Naive thymus-derived CD8-positive, alpha-beta T cell (primary cell): ENCODE data around the gene KREMEN1. TPM values are rescaled to one million over a fixed set of nuclear protein-coding genes. Genes with fewer than 3 reads are reported as not detected.

Experiments used
- ATAC-seq, 2 donors: fragments of 150-1000 bp; cut with Tn5 transposase in 1 of 2; sonication (Bioruptor Pico), chemical (Tn5 transposase) in 1 of 2; 1 replicate in 1 of 2; 2 replicates in 1 of 2; pipeline ENCODE4 v1.10.0; 2021; ENCODE audit warnings: mild to moderate bottlenecking in 2 of 2, moderate library complexity in 2 of 2
- POLR2A ChIA-PET: fragments of 350-600 bp; sonication (Branson Sonifier 250); formaldehyde crosslinking; loops from one replicate; lab custom pipeline; 2021; ENCODE audit warnings: antibody characterized with exemption; lab: Charles Lee
- DNase-seq, 10 donors: peaks; one replicate each; pipeline versions ENCODE4 v3.0.0 to v3.0.0-alpha.2; 2020 to 2022
- H3K27ac Mint-ChIP-seq, 10 donors: one replicate each; pipeline ENCODE4 v1.8.0; 2020 to 2022; ENCODE audit warnings: mild to moderate bottlenecking in 10 of 10, mixed read lengths in 10 of 10, moderate library complexity in 4 of 10, inconsistent platforms in 1 of 10
- H3K27me3 Mint-ChIP-seq, 5 donors: one replicate each; pipeline ENCODE4 v1.8.0; 2021 to 2022; ENCODE audit warnings: mixed read lengths in 5 of 5
- H3K36me3 Mint-ChIP-seq, 3 donors: one replicate each; pipeline ENCODE4 v1.8.0; 2020 to 2022; ENCODE audit warnings: mixed read lengths in 3 of 3, mild to moderate bottlenecking in 2 of 3, inconsistent platforms in 1 of 3
- H3K4me1 Mint-ChIP-seq, 4 donors: one replicate each; pipeline ENCODE4 v1.8.0; 2021 to 2022; ENCODE audit warnings: mixed read lengths in 4 of 4
- H3K4me3 Mint-ChIP-seq, 10 donors: one replicate each; pipeline ENCODE4 v1.8.0; 2020 to 2022; ENCODE audit warnings: mild to moderate bottlenecking in 10 of 10, mixed read lengths in 10 of 10, moderate library complexity in 6 of 10, inconsistent platforms in 1 of 10
- H3K9me3 Mint-ChIP-seq, 9 donors: one replicate each; pipeline ENCODE4 v1.8.0; 2020 to 2022; ENCODE audit warnings: mixed read lengths in 9 of 9, mild to moderate bottlenecking in 3 of 9, inconsistent platforms in 1 of 9, moderate library complexity in 1 of 9
- polyA plus RNA-seq, 3 donors: library from polyadenylated mRNA; unstranded; fragments of 300-500 nt; fragmentation: Illumina TruSeq; gene quantifications; one replicate each; pipeline ENCODE4 v1.2.3, GENCODE V29; 2021
- total RNA-seq, 8 experiments: library from RNA in 2 of 8; stranded (reverse) in 2 of 8; gene quantifications; one replicate each; pipeline ENCODE4 v1.2.3 and lab custom pipeline; 2021 to 2026

The KREMEN1 gene
- total and polyA plus RNA-seq, 5 experiments from 2014 or later = not detected

DNA sequence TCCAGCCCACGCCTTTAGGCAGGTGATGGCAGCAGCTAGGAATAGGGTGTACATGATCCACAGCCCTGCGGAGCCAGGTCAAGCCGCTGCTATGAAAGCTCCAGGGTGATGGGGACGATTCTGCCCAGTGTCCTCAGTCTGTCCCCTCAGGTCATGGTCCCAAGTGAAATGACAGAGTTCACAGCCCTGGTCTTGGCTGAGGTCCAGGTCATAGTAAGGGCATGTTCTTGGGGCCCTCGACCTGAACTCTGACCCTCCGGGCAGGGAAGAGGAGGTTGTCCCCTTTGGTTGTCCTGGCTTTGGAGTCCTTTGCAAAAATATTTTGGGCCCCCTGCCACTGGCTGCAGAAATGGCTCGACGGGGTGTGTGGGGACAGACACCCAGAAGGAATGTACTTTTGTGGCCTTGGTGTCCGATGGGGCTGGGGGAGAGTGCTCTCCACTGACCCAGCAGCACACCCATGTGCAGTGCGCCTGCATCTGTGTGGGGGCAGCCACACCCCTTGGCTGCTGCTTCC is 18.5 kb upstream of the KREMEN1 start:
- POLR2A ChIA-PET = no interaction called here
- Mint-ChIP-seq H3K27me3 (peaks cover 0 to 9% (median 2%) of the 10 kb centered on the region in 5 donors), H3K36me3 (peaks cover 0 to under 1% (median 0%) of the 10 kb centered on the region in 3 donors), H3K4me1 (no peaks in the 10 kb centered on the region), H3K9me3 (no peaks in the 10 kb centered on the region), H3K27ac (no peak overlapping the region), H3K4me3 (no peak overlapping the region)
- DNase-seq (no peak), ATAC-seq (no peak)

DNA sequence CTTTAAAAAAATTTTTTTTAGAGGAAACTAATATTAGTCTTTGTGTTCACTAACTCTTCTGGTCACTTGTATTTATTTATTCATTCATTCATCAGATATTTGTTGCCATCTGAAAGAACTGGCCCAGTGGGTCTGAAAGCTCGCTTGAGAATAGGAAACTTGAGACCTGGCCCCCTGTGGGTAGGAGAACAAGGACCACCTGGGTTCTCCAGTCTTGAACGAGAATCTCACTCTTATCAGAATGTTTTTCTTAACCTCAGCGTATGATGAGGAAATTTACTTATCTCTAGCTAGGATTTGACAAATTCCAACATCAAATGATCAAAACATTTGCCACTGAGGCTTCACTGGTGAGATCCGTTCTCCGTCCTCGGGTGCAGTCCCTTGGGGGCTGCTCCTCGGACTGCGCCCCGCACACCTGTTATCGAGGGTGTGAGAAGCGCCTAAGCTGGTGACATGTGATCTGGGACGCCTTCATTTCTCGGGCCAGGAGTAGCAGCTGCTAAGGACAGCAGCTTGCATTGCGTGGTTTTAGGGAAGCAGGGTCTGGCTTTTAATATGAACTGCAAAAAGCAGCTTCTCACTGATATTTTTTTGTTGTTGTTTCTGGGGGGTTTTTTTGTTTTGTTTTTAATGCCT is 17.5 kb upstream of the KREMEN1 start:
- POLR2A ChIA-PET = interaction anchor here (0.6 kb wide), 2 partner anchors 153 to 380 kb away, joined by 3 to 4 read pairs; no protein-coding TSS in a partner anchor
- no peaks in the 10 kb centered on the region for H3K4me1 Mint-ChIP-seq
- H3K9me3 Mint-ChIP-seq = no peaks in the 10 kb centered on the region
- no peak overlapping the region for H3K4me3 Mint-ChIP-seq
- no peak for DNase-seq
- no peak for ATAC-seq
- H3K27ac Mint-ChIP-seq = no peak overlapping the region
- peaks cover 2 to 16% (median 7%) of the 10 kb centered on the region in 5 donors for H3K27me3 Mint-ChIP-seq
- no peaks in the 10 kb centered on the region for H3K36me3 Mint-ChIP-seq

DNA sequence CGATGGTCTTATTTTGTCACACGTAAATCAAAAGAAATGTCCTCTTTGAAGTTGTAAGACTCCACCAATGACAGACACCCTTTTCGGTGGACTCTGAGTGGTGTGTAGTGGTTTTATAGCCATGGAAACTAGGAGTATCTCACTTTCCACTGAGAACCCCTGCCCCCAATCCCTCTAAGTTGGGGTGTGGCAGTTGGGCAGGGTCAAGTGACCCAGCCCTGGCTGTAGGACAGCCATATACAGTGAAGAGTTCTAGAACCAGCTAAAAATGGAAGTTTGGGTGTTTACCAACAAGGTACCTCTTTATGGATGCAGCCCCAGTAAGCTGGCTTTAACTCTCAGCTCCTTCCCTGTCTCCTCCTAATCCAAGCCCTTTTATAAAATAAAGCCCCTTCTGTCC is 16.4 kb upstream of the KREMEN1 start:
- Mint-ChIP-seq H3K27ac (no peak overlapping the region), H3K4me1 (no peaks in the 10 kb centered on the region), H3K4me3 (no peak overlapping the region), H3K27me3 (peaks cover 6 to 27% (median 18%) of the 10 kb centered on the region in 5 donors), H3K36me3 (no peaks in the 10 kb centered on the region), H3K9me3 (no peaks in the 10 kb centered on the region)
- POLR2A ChIA-PET = no interaction called here
- DNase-seq = no peak
- no peak for ATAC-seq

DNA sequence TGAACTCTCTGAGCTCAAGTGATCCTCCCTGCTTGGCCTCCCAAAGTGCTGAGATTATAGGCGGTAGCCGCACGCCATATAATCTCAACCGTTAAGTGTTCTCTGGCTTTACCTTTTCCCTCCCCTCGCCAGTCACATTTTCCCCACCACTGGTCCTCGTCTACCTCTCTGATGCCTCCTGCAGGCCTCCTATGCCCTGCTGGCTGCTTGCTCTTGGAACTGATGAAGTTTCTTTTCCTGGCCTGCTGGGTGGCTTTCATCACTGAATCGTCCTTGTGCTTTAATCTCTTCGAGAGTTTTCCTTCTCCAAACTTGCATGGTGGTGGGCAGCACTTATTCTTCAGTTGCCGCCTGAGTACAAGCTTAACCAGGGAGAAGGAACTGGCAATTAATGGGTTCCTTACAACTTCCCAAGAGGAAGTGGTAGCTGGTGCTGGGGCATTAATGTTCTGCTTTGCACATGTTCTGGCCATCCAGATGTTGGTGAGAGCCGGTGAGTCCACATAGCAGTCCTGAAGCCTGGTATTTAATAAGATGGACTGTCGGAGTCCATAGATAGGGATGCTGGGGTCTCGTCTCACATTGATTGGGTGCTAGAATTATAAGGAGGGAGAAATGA is 12.5 kb upstream of the KREMEN1 start:
- DNase-seq (no peak), ATAC-seq (no peak)
- H3K4me3 Mint-ChIP-seq = no peak overlapping the region
- peaks cover 11 to 43% (median 19%) of the 10 kb centered on the region in 5 donors for H3K27me3 Mint-ChIP-seq
- H3K4me1 Mint-ChIP-seq = peaks cover 1 to 4% (median 3%) of the 10 kb centered on the region in 4 donors
- H3K9me3 Mint-ChIP-seq = no peaks in the 10 kb centered on the region
- H3K27ac Mint-ChIP-seq = no peak overlapping the region
- POLR2A ChIA-PET = interaction anchor here (0.7 kb wide), 1 partner anchor 186 kb away, joined by 5 read pairs; no protein-coding TSS in a partner anchor
- no peaks in the 10 kb centered on the region for H3K36me3 Mint-ChIP-seq

DNA sequence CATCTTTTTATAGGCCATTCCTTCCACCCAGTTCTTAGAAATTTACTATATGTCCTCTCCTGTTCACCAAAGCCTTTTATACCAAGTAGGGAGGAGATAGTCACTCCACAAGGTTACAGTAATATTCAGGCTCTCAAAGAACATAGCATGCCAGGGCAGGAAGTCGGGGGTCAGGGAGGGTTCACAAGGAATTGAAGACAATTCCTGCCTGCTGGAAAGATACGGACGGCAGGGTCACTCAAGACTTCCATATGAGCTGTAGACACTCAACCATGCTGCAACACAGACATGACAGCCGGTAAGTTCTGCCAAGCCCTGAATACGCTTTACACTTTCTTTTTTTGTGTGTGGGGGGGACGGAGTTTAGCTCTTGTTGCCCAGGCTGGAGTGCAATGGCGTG is 11.9 kb upstream of the KREMEN1 start:
- Mint-ChIP-seq H3K36me3 (no peaks in the 10 kb centered on the region), H3K27ac (no peak overlapping the region), H3K9me3 (no peaks in the 10 kb centered on the region), H3K4me3 (no peak overlapping the region), H3K4me1 (peaks cover 4 to 10% (median 9%) of the 10 kb centered on the region in 4 donors), H3K27me3 (peaks cover 11 to 43% (median 19%) of the 10 kb centered on the region in 5 donors)
- DNase-seq = no peak
- no peak for ATAC-seq
- POLR2A ChIA-PET = no interaction called here

DNA sequence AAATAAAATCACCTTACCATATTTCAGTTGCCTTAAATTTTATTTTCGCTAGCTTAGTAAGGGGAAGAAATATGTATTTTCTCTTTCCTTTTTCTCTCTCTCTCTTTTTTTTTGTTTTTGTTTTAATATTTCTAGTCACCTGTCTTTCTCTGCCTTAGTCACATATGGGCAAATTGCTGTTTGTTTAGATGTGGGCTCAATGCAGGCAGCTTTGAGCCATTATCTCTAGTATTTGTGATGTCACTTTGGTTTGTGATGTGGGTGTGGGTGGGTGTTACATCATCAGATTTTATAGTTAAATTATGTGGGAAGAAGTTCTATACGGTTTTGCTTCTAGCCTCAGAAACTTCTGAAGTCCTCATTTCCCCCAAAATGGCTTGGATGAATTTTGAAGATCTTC is 11.1 kb upstream of the KREMEN1 start, which contains the start of gene C22orf31:
C22orf31 (minus strand) TSS at position 59 of the 400 bp plus-strand sequence; CDS start at position 20, 39 bp downstream.
- H3K27me3 Mint-ChIP-seq = peaks cover 11 to 42% (median 19%) of the 10 kb centered on the region in 5 donors
- H3K4me3 Mint-ChIP-seq = no peak within 1 kb of the TSS

DNA sequence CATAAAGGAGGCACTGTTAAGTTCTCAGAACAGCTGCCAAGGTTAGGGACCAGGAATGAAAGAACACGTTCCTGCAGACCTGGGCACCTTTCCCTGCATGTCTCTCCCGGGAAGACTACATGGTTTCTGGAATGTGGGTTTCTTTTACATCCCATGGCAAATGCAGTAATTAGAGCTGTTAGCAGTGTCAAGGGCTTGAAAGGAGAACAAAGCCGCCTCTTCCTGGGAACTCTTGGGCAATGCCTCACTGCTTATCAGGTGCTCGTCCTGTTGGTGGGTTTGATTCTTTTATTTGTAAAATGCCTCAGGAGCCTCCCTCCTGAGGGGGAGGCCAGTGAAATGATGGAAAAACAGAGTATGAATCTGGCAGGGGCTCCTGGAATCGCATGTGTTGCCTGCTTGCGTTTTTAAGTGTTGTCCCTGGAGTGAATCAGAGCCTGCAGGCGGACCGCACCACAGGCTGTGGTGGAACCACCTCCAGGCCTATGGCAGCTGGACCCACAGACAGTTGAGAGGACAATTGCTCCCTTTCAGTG is 10.5 kb upstream of the KREMEN1 start:
- Mint-ChIP-seq H3K4me3 (no peak overlapping the region), H3K36me3 (no peaks in the 10 kb centered on the region), H3K9me3 (no peaks in the 10 kb centered on the region), H3K4me1 (peaks cover 9 to 19% (median 12%) of the 10 kb centered on the region in 4 donors), H3K27me3 (peaks cover 11 to 43% (median 19%) of the 10 kb centered on the region in 5 donors), H3K27ac (no peak overlapping the region)
- ATAC-seq (no peak), DNase-seq (no peak)
- POLR2A ChIA-PET = no interaction called here

More for the DNA sequence above, 11.1 kb upstream of the KREMEN1 start, which contains the start of gene C22orf31:
- no peaks in the 10 kb centered on the region for H3K36me3 Mint-ChIP-seq
- POLR2A ChIA-PET = no interaction called here
- DNase-seq (no peak), ATAC-seq (no peak)
- no peaks in the 10 kb centered on the region for H3K9me3 Mint-ChIP-seq
- H3K27ac Mint-ChIP-seq = no peak within 1 kb of the TSS
- H3K4me1 Mint-ChIP-seq = peaks cover 7 to 17% (median 12%) of the 10 kb centered on the region in 4 donors

DNA sequence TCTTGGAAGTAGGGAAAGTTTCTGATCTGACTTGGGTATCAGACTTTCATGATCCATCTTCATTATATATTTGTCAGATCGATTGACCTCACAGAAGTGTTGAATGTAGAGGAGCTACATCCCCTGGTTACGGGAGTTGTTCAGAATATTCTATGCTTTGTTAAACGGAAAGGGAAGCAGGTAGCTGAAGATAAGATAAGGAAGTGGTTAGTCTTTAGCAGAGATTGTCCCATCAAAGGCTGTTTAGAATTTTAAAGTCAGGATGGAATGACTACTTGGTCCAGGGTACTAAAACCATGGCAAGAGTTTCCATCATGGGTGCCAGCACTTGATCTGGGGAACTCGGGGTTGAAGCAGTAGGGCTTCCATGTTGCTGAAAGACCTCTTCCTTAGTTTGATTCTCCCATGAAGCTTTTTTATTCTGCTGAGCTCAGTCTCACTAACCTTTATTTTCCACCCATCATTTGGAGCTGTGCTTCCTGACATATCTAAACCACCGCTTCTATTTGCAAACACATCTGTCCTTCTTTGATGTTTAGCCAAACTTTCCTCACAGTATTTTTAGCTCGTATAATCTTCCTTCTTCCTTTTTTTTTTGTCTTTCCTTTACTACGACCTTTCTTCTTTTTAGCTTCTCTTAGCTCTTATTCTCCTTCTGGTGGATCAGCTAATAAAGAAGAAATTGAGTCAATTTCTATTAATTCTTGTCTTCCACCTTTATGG is 7.2 kb upstream of the KREMEN1 start:
- no peaks in the 10 kb centered on the region for H3K9me3 Mint-ChIP-seq
- POLR2A ChIA-PET = no interaction called here
- peaks cover 9 to 19% (median 13%) of the 10 kb centered on the region in 4 donors for H3K4me1 Mint-ChIP-seq
- DNase-seq (peak in 2 of 10 donors; percentile 13 to 28), ATAC-seq (peak; percentile 44 to 49)
- H3K4me3 Mint-ChIP-seq = peak overlapping the region in 2 of 10 donors; percentile 15 to 54
- H3K27me3 Mint-ChIP-seq = peaks cover 5 to 41% (median 12%) of the 10 kb centered on the region in 5 donors
- no peaks in the 10 kb centered on the region for H3K36me3 Mint-ChIP-seq
- H3K27ac Mint-ChIP-seq = no peak overlapping the region

DNA sequence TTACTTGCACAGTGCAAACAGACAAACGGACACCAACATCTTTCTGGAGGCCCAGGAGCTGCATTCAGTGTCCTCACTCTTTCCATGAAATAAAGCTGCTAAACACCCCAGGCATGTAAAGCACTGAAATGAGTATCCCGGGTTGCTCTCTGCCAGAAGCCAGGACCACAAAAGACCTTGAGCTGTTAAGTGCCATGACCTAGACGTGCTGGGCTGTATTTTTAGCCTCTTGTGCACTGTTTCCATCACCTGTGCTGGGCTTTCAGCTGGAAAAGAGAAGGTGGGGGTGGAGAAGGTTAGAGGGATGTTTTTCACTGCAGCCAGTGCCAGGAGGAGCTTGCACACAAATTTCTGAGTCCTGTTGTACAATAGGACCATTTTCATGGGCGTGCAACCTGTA is 3.4 kb upstream of the KREMEN1 start:
- peaks cover 11 to 38% (median 21%) of the 10 kb centered on the region in 5 donors for H3K27me3 Mint-ChIP-seq
- POLR2A ChIA-PET = no interaction called here
- DNase-seq = no peak
- H3K27ac Mint-ChIP-seq = peak overlapping the region in 1 of 10 donors; percentile 32
- ATAC-seq = no peak
- H3K4me3 Mint-ChIP-seq = peak overlapping the region in 1 of 10 donors; percentile 52
- H3K9me3 Mint-ChIP-seq = peaks cover 0 to 1% (median 0%) of the 10 kb centered on the region in 9 donors
- peaks cover 20 to 42% (median 35%) of the 10 kb centered on the region in 4 donors for H3K4me1 Mint-ChIP-seq
- H3K36me3 Mint-ChIP-seq = no peaks in the 10 kb centered on the region

DNA sequence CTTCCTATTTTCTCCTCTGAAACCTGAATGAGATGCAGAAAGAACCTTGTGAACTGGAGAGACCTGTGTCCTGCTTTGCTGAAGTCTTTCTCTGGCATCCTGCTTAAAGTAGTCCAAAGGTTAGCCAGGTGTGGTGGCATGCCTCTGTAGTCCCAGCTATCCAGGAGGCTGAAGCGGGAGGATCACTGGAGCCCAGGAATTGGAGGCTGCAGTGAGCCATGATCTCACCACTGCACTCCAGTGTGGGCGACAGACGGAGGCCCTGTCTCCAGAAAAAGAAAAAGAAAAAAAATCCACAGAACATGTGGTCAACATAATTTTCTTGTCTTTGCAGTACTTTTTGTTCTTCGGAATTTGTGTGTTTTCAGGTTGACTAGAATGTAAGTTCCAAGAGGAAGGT is 2.3 kb upstream of the KREMEN1 start:
- POLR2A ChIA-PET = no interaction called here
- ATAC-seq (no peak), DNase-seq (no peak)
- peak overlapping the region in 8 of 10 donors; percentile 59 to 85 (median 78) for H3K4me3 Mint-ChIP-seq
- no peaks in the 10 kb centered on the region for H3K36me3 Mint-ChIP-seq
- peak overlapping the region in 1 of 10 donors; percentile 43 for H3K27ac Mint-ChIP-seq
- H3K4me1 Mint-ChIP-seq = peaks cover 19 to 37% (median 32%) of the 10 kb centered on the region in 4 donors
- H3K9me3 Mint-ChIP-seq = peaks cover 0 to 2% (median 0%) of the 10 kb centered on the region in 9 donors
- peaks cover 20 to 45% (median 31%) of the 10 kb centered on the region in 5 donors for H3K27me3 Mint-ChIP-seq

DNA sequence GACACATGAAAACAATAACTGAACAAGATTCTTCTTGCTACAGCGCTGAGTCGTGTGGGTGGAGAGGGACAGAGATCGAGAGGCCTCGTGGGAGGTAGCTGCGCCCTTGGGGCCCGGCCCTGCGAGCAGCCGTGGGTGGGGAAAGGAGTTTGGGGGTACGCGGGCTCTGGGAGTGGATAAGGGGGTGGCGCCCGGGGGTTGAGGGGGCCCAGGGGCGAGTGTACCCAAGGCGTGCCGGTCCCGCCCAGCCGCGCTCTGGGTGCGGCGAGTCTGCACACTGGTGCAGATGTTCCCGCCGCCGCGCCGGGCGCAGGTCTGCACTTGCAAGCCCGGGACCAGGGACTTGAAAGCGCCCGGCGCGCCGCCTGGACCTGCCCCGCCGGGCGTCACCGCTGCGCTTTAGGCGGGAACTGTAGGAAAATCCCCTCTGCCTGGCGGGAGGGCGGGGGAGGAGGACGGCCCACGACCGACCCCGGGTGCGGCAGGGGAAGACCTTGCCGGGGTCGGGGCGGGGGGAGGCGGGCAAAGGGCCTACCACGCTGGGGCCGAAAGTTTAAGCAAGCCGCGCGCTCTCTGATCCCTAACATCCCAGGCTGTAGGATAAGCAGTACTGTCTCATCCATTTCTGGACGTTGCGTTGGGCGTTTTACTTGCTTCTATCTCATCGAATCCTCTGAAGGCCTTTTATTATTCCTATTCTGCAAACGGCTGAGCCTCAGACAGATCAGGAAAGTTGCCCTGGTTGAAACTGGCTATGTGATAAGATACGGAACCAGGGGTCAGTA is 1.4 kb upstream of the KREMEN1 start:
- H3K36me3 Mint-ChIP-seq = no peaks in the 10 kb centered on the region

More for the DNA sequence above, 1.4 kb upstream of the KREMEN1 start:
- H3K9me3 Mint-ChIP-seq = peaks cover 0 to 2% (median 0%) of the 10 kb centered on the region in 9 donors
- H3K4me3 Mint-ChIP-seq = peak overlapping the region; percentile 70 to 86 (median 80)
- ATAC-seq (peak; percentile 21 to 31), DNase-seq (peak in 6 of 10 donors; percentile 6 to 36 (median 24))
- POLR2A ChIA-PET = no interaction called here
- H3K27ac Mint-ChIP-seq = peak overlapping the region in 4 of 10 donors; percentile 11 to 57 (median 24)
- peaks cover 25 to 50% (median 41%) of the 10 kb centered on the region in 5 donors for H3K27me3 Mint-ChIP-seq
- H3K4me1 Mint-ChIP-seq = peaks cover 14 to 29% (median 24%) of the 10 kb centered on the region in 4 donors
